ENCODE results near the gene GH2. TPM values are rescaled to one million over a fixed set of nuclear protein-coding genes. Genes with fewer than 3 reads are reported as not detected.

GH2 gene
- total RNA-seq (2014; rRNA removed; shearing (Covaris generic)), result not detected in 2 replicates

GRCh38 chr17:63881935-63882601 is at the start of gene GH2:
Gene GH2, minus strand, starts transcription at chr17:63881944. Its CDS starts 143 bp downstream, at chr17:63881801.

GRCh38 chr17:63918789-63919305 is 37.1 kb upstream of the GH2 start, which contains the start of gene GH1:
Gene GH1, minus strand, starts transcription at chr17:63918839. Its CDS starts 63 bp downstream, at chr17:63918776.

GRCh38 chr17:63911041-63911635 is 29.4 kb upstream of the GH2 start, which contains the start of gene CSHL1:
Gene CSHL1, minus strand, starts transcription at chr17:63911258. Its CDS starts 62 bp downstream, at chr17:63911196.

GRCh38 chr17:63896524-63897354 is 15.0 kb upstream of the GH2 start, which contains the start of gene CSH1:
Gene CSH1, minus strand, starts transcription at chr17:63896574. Its CDS starts 63 bp downstream, at chr17:63896511.

GRCh38 chr17:63873577-63873976 is 8.2 kb downstream of the GH2 start, which contains the start of gene CSH2:
Gene CSH2, minus strand, starts transcription at chr17:63873677. Its CDS starts 63 bp downstream, at chr17:63873614.

GRCh38 chr17:63842540-63843386 is 39.0 kb downstream of the GH2 start, which contains the start of gene SMARCD2:
Gene SMARCD2, minus strand, starts transcription at chr17:63842685. Its CDS starts 11 bp downstream, at chr17:63842674.

Small RNAs within 50 kb of the gene (small RNA-seq; reads per million reads assigned to genes)
- gene AC040958.1, result not detected
- not detected for gene AC127029.1
- not detected for gene GH1

Other genes starting within 250 kb of the GH2 start
- gene LIMD2, start 181.8 kb downstream of the GH2 start, total RNA-seq (2014; rRNA removed; shearing (Covaris generic)), result 20.9 and 23.7 TPM in 2 replicates
- 18.3 and 22.6 TPM in 2 replicates for gene STRADA, start 140.1 kb downstream of the GH2 start, total RNA-seq (2014; rRNA removed; shearing (Covaris generic))
- gene CCDC47, start 108.3 kb downstream of the GH2 start, total RNA-seq (2014; rRNA removed; shearing (Covaris generic)), result 73.7 and 79.6 TPM in 2 replicates
- 61.0 and 70.2 TPM in 2 replicates for gene DDX42, start 107.8 kb downstream of the GH2 start, total RNA-seq (2014; rRNA removed; shearing (Covaris generic))
- gene PSMC5, start 54.5 kb downstream of the GH2 start, total RNA-seq (2014; rRNA removed; shearing (Covaris generic)), result 100 and 120 TPM in 2 replicates
- 143 and 158 TPM in 2 replicates for gene FTSJ3, start 54.3 kb downstream of the GH2 start, total RNA-seq (2014; rRNA removed; shearing (Covaris generic))
- gene SMARCD2, start 39.3 kb downstream of the GH2 start, total RNA-seq (2014; rRNA removed; shearing (Covaris generic)), result 109 and 111 TPM in 2 replicates
- gene CSH2, start 8.3 kb downstream of the GH2 start, total RNA-seq (2014; rRNA removed; shearing (Covaris generic)), result not detected in 2 replicates
- gene CSH1, start 14.6 kb upstream of the GH2 start, total RNA-seq (2014; rRNA removed; shearing (Covaris generic)), result not detected in 2 replicates
- not detected in 2 replicates for gene CSHL1, start 29.3 kb upstream of the GH2 start, total RNA-seq (2014; rRNA removed; shearing (Covaris generic))
- gene GH1, start 36.9 kb upstream of the GH2 start, total RNA-seq (2014; rRNA removed; shearing (Covaris generic)), result not detected in 2 replicates
- gene CD79B, start 50.4 kb upstream of the GH2 start, total RNA-seq (2014; rRNA removed; shearing (Covaris generic)), result not detected in 2 replicates
- not detected in 2 replicates for gene SCN4A, start 91.0 kb upstream of the GH2 start, total RNA-seq (2014; rRNA removed; shearing (Covaris generic))
- 0.03 and 0.08 TPM in 2 replicates for gene PRR29, start 116.4 kb upstream of the GH2 start, total RNA-seq (2014; rRNA removed; shearing (Covaris generic))
- not detected in 2 replicates for gene ICAM2, start 138.7 kb upstream of the GH2 start, total RNA-seq (2014; rRNA removed; shearing (Covaris generic))
- 9.2 and 9.8 TPM in 2 replicates for gene ERN1, start 248.2 kb upstream of the GH2 start, total RNA-seq (2014; rRNA removed; shearing (Covaris generic))

All from A375 (cell line).